Ovary (tissue), 9 donors: ENCODE measurements around the gene NRL. TPM values are rescaled to one million over a fixed set of nuclear protein-coding genes. Genes with fewer than 3 reads are reported as not detected.

Experiments
- DNase-seq, 5 donors: peaks; one replicate each; pipeline ENCODE4 v3.0.0-alpha.2; 2019 to 2020
- H3K27ac ChIP-seq, 2 donors: fragments of 200-600 bp; one replicate each; pipeline versions ENCODE4 v1.5.1 to v1.8.0; 2019 to 2022
- H3K27me3 ChIP-seq: fragments of 200-600 bp; one replicate; pipeline ENCODE4 v1.8.0; 2022
- H3K36me3 ChIP-seq: fragments of 200-600 bp; sonication (generic); one replicate; pipeline ENCODE4 v1.5.1; 2019
- H3K4me1 ChIP-seq: one replicate; pipeline ENCODE4 v1.8.1; 2013; ENCODE audit warnings: mild to moderate bottlenecking, moderate library complexity; ENCODE audit not compliant: insufficient read depth
- H3K4me3 ChIP-seq: fragments of 200-600 bp; sonication (generic); one replicate; pipeline ENCODE4 v1.5.1; 2017
- H3K9me3 ChIP-seq, 2 donors: fragments of 200-600 bp in 1 of 2; sonication (generic) in 1 of 2; one replicate each; pipeline versions ENCODE4 v1.5.1 to v1.8.1; 2013 to 2019; ENCODE audit warnings: mild to moderate bottlenecking in 1 of 2, moderate library complexity in 1 of 2
- CTCF ChIP-seq, 3 donors: fragments of 450-650 bp in 2 of 3; fragments of 200-600 bp in 1 of 3; IDR thresholded peaks; one replicate each; pipeline versions ENCODE4 v1.5.1 to v1.8.0; 2016 to 2022; ENCODE audit warnings: antibody characterized with exemption in 3 of 3, mild to moderate bottlenecking in 1 of 3
- EP300 ChIP-seq: sonication (generic); formaldehyde crosslinking; IDR thresholded peaks from one replicate; pipeline ENCODE4 v1.6.1; 2017; ENCODE audit warnings: antibody characterized with exemption
- POLR2A ChIP-seq: fragments of 450-650 bp; IDR thresholded peaks from one replicate; pipeline ENCODE4 v1.6.1; 2017; ENCODE audit warnings: antibody characterized with exemption, mild to moderate bottlenecking, moderate library complexity
- WGBS, 3 donors: extraction: QIAGEN DNeasy Blood & Tissue Kit in 1 of 3; methylation state at CpG; one replicate each; pipeline versions ENCODE4 v1.1.5 to v1.1.7; 2013 to 2017; 5-methylcytosine and 5-hydroxymethylcytosine counted together
- intact Hi-C, 4 donors: fragments of 100-400 bp; cut with DNase I; formaldehyde crosslinking; loops; one replicate each; pipeline versions ENCODE4 v1.11.0 to v1.15.1; 2022 to 2023
- polyA plus RNA-seq, 2 donors: library from polyadenylated mRNA; stranded (reverse); fragments of 200-250 nt in 1 of 2; fragments of 350-450 nt in 1 of 2; fragmentation: Illumina TruSeq in 1 of 2; extraction: RNeasy Lipid Tissue Mini Kit (QIAGEN cat#74804) in 1 of 2; gene quantifications; one replicate each; pipeline ENCODE4 v1.2.3, GENCODE V29; 2013 to 2014
- total RNA-seq, 7 donors: library from RNA; depleted of rRNA in 2 of 7; stranded (reverse); fragments of >200 nt in 2 of 7; fragmentation: NEBNext Ultra II Directional in 3 of 7; extraction: Animal tissue kit (Norgen Biotek cat#: 25700) in 3 of 7; gene quantifications; one replicate each; pipeline versions ENCODE4 v1.1.0 to v1.2.4, GENCODE V29; 2016 to 2023
- donor health status: DM: no; HTN: no; CAD: no; lungs with moderate emphysema.
- donor health status: DM: no; HTN: no; CAD: no.
- donor health status: Bipolar disorder and iron deficiency.
- donor health status: DM: yes; HTN: yes; CAD: no.
- donor health status: DM: no; HTN: no; CAD: no.
- donor health status: DM: yes; HTN: yes; CAD: no.

NRL gene
- total and polyA plus RNA-seq, 9 donors, result 0.78 to 4.1 (median 2.8) TPM

DNA sequence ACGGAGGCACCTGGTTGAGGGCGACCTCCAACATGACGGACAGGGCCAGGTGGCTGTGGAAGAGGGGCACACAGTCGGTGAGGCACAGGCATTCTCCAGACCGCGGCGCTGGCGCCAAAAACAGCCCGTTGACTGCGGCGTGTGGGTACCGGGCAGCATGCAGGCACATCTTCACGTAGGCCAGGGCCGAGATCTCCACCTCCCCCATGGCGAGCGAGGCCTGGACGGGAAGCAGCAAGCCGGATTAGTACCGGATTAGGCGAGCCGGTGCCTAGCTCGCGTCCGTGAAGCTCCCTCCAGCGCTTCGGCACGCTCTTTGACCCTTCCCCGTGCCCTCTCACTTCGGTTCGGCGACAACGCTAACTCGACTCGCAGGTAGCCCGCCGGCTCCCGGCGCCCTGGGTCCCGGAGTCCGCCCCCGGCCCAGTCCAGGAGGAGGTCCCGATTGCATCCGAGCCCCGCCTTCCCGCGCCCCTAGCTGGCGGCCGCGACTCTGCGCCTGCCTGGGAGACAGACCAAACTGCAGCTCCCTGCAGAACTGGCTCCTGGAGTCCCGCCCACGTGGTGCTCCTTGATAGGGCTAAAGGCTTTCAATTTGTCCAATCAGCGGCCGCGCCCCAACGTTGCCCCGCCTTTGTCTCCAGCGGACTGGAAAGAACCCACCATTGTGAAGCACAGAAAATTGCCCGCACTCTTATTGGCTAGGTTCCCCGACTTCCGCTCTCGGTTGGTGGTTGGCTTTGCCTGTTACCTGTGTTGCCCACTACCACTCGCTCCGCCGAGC is 26.5 kb upstream of the NRL start, which contains the start of gene EMC9:
EMC9 (minus strand) TSS at position 495 of the 784 bp plus-strand sequence; CDS start at position 208, 287 bp downstream.
- no peaks in the 10 kb centered on the region for H3K36me3 ChIP-seq
- H3K9me3 ChIP-seq, result no peaks in the 10 kb centered on the region
- 0 to 1% (median 0%) methylated on average over 57 to 65 of the region's 65 CpGs for WGBS, 3 donors
- intact Hi-C loops, result loop anchor here in 2 of 4 donors (2.0 to 10.0 kb wide), 2 partner anchors 26 to 224 kb away; partner anchors contain the start of genes DCAF11 (in 1 of the 2), NFATC4 (in 1 of the 2) and NRL (in 1 of the 2)
- peak within 1 kb of the TSS; percentile 63 to 86 for H3K27ac ChIP-seq
- TF ChIP-seq POLR2A (peak; percentile 80), CTCF (IDR thresholded peaks at IDR 0.05) (peak; percentile 55 to 89 (median 87)), EP300 (no peak)
- H3K4me3 ChIP-seq, result peak within 1 kb of the TSS; percentile 91
- H3K4me1 ChIP-seq, result peaks cover 17% of the 10 kb centered on the region
- DNase-seq, result peak; percentile 99 to 100 (median 100)
- H3K27me3 ChIP-seq, result no peaks in the 10 kb centered on the region

- no peaks in the 10 kb centered on the region for H3K36me3 ChIP-seq
- no peaks in the 10 kb centered on the region for H3K9me3 ChIP-seq
- no peak for TF ChIP-seq CTCF (IDR thresholded peaks at IDR 0.05)
- TF ChIP-seq EP300, result no peak
- TF ChIP-seq POLR2A, result no peak
- no peaks in the 10 kb centered on the region for H3K27me3 ChIP-seq
- H3K27ac ChIP-seq, result no peak overlapping the region
- intact Hi-C loops, result no loop called here
- WGBS, 3 donors, result 80 to 87% (median 81%) methylated on average over 9 of the region's 9 CpGs
- DNase-seq, result no peak
- peaks cover 11% of the 10 kb centered on the region for H3K4me1 ChIP-seq
- H3K4me3 ChIP-seq, result no peak overlapping the region
Observed at GRCh38 chr14:24139272-24139934, 24.7 kb upstream of the NRL start.

DNA sequence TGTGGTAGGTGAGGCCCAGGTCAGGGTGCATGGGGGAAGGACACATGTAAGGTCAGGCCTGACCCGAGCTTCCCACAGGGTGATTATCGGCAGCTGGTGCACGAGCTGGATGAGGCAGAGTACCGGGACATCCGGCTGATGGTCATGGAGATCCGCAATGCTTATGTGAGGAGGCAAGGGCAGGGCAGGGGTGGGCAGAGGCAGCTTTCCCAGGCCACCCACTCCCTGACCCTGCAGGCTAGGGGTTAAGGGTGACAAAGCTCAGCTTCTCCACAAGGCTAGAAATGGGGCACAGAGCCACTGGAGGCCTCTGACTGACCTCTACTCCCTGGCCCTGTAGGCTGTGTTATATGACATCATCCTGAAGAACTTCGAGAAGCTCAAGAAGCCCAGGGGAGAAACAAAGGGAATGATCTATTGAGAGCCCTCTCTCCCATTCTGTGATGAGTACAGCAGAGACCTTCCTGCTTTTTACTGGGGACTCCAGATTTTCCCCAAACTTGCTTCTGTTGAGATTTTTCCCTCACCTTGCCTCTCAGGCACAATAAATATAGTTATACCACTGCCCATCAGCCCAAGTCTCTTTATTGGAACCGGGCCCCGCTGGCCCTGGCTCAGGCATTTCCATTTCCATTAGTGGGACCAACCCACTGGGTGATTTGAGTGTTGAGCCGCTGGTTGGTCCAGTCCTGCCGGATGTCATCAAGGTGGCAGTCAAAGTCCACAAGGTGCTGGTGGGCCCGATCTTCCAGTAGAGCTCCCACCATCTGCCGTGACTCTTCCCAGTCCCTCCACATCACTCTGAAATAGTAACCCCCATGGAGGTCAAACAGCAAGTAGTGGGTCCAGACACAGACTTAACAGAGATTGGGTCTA is 23.9 kb upstream of the NRL start:
- no peak for DNase-seq
- Histone ChIP-seq H3K27me3 (no peaks in the 10 kb centered on the region), H3K9me3 (no peaks in the 10 kb centered on the region), H3K27ac (no peak overlapping the region), H3K4me3 (no peak overlapping the region), H3K36me3 (no peaks in the 10 kb centered on the region), H3K4me1 (peaks cover 11% of the 10 kb centered on the region)
- WGBS, 3 donors, result 72 to 78% (median 72%) methylated on average over 13 of the region's 13 CpGs
- TF ChIP-seq EP300 (no peak), CTCF (IDR thresholded peaks at IDR 0.05) (no peak), POLR2A (no peak)
- intact Hi-C loops, result no loop called here
